Testis (tissue), 3 donors: Measurements from ENCODE around the gene CPXM1. TPM values are rescaled to one million over a fixed set of nuclear protein-coding genes. Genes with fewer than 3 reads are reported as not detected.

ENCODE experiments used
- DNase-seq: peaks from one replicate; pipeline ENCODE4 v3.0.0-alpha.2; 2019
- H3K27ac ChIP-seq, 2 donors: fragments of 200-600 bp; sonication (generic); one replicate each; pipeline ENCODE4 v1.5.1; 2019
- H3K27me3 ChIP-seq: fragments of 200-600 bp; sonication (generic); one replicate; pipeline ENCODE4 v1.5.1; 2019
- H3K36me3 ChIP-seq: fragments of 200-600 bp; sonication (generic); one replicate; pipeline ENCODE4 v1.5.1; 2017; ENCODE audit warnings: low read depth; ENCODE audit errors: missing control alignments
- H3K4me1 ChIP-seq: fragments of 200-600 bp; sonication (generic); one replicate; pipeline ENCODE4 v1.5.1; 2019
- H3K4me3 ChIP-seq, 2 donors: fragments of 200-600 bp; sonication (generic); one replicate each; pipeline ENCODE4 v1.5.1; 2017 to 2019
- H3K9me3 ChIP-seq: fragments of 200-600 bp; sonication (generic); one replicate; pipeline ENCODE4 v1.5.1; 2017
- POLR2A ChIP-seq: fragments of 450-650 bp; IDR thresholded peaks from one replicate; pipeline ENCODE4 v1.6.1; 2017; ENCODE audit warnings: antibody characterized with exemption, mild to moderate bottlenecking, moderate library complexity
- WGBS, 2 donors: methylation state at CpG; one replicate each; pipeline ENCODE4 v1.1.5; 2018; 5-methylcytosine and 5-hydroxymethylcytosine counted together
- intact Hi-C: fragments of 100-400 bp; cut with DNase I; formaldehyde crosslinking; loops from one replicate; pipeline ENCODE4 v1.15.1; 2023; ENCODE audit warnings: low total_unique reads
- polyA plus RNA-seq: library from polyadenylated mRNA; stranded (reverse); fragments of 350-450 nt; fragmentation: Illumina TruSeq; extraction: RNeasy Lipid Tissue Mini Kit (QIAGEN cat#74804); gene quantifications from one replicate; pipeline ENCODE4 v1.2.3, GENCODE V29; 2014; ENCODE audit warnings: low read depth, low replicate concordance; ENCODE audit not compliant: insufficient read depth
- total RNA-seq, 2 donors: library from RNA; depleted of rRNA; stranded (reverse); fragments of >200 nt; gene quantifications; one replicate each; pipeline ENCODE4 v1.2.3, GENCODE V29; 2016
- TF ChIP-seq, protein P1 (sequence below), 3 experiments: fragments of 450-650 bp in 2 of 3; fragments of 200-600 bp in 1 of 3; sonication (generic) in 1 of 3; IDR thresholded peaks; one replicate each; pipeline ENCODE4 v1.5.1; 2016 to 2019; ENCODE audit warnings: antibody characterized with exemption in 3 of 3, mild to moderate bottlenecking in 2 of 3, moderate library complexity in 1 of 3

CPXM1 gene
- total and polyA plus RNA-seq, 3 donors from 2014 or later = 3.5 to 25.2 (median 8.6) TPM

GRCh38 chr20:2757969-2758368, 42.5 kb downstream of the CPXM1 start:
- Histone ChIP-seq H3K4me3 (no peak overlapping the region), H3K36me3 (no peaks in the 10 kb centered on the region), H3K27me3 (no peaks in the 10 kb centered on the region), H3K9me3 (no peaks in the 10 kb centered on the region), H3K4me1 (peaks cover under 1% of the 10 kb centered on the region), H3K27ac (no peak overlapping the region)
- intact Hi-C loops = no loop called here
- TF ChIP-seq POLR2A = no peak
- TF ChIP-seq, protein P1, sequence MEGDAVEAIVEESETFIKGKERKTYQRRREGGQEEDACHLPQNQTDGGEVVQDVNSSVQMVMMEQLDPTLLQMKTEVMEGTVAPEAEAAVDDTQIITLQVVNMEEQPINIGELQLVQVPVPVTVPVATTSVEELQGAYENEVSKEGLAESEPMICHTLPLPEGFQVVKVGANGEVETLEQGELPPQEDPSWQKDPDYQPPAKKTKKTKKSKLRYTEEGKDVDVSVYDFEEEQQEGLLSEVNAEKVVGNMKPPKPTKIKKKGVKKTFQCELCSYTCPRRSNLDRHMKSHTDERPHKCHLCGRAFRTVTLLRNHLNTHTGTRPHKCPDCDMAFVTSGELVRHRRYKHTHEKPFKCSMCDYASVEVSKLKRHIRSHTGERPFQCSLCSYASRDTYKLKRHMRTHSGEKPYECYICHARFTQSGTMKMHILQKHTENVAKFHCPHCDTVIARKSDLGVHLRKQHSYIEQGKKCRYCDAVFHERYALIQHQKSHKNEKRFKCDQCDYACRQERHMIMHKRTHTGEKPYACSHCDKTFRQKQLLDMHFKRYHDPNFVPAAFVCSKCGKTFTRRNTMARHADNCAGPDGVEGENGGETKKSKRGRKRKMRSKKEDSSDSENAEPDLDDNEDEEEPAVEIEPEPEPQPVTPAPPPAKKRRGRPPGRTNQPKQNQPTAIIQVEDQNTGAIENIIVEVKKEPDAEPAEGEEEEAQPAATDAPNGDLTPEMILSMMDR (IDR thresholded peaks at IDR 0.05) = no peak
- DNase-seq = no peak
- WGBS, 2 donors = 87 to 96% methylated on average over 5 of the region's 5 CpGs

DNA sequence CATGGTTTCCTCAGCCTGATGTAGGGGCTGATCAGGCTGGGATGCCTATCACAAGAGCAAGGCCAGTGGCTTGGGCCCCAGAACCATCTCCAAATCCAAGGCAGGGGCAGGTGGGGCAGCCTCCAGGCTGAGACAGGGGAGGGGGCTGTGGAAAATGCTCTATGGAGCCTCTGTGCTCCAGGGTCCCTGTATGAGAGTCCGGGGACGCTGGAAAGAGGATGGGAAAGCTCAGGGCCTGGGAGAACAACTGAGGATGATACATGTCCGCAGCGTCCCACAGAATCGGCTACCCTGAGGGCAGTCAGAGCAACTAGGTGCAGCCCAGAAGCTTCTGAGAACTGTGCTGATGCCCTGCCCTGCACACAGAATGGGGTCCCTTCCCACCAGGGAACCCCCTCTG, 43.4 kb downstream of the CPXM1 start:
- H3K27ac ChIP-seq = no peak overlapping the region
- WGBS, 2 donors = 90 to 98% methylated on average over 5 of the region's 5 CpGs
- H3K9me3 ChIP-seq = no peaks in the 10 kb centered on the region
- H3K4me1 ChIP-seq = peaks cover 7% of the 10 kb centered on the region
- no peaks in the 10 kb centered on the region for H3K36me3 ChIP-seq
- intact Hi-C loops = no loop called here
- no peak for DNase-seq
- no peaks in the 10 kb centered on the region for H3K27me3 ChIP-seq
- TF ChIP-seq, protein P1 (IDR thresholded peaks at IDR 0.05) = no peak
- no peak for TF ChIP-seq POLR2A
- H3K4me3 ChIP-seq = no peak overlapping the region

DNA sequence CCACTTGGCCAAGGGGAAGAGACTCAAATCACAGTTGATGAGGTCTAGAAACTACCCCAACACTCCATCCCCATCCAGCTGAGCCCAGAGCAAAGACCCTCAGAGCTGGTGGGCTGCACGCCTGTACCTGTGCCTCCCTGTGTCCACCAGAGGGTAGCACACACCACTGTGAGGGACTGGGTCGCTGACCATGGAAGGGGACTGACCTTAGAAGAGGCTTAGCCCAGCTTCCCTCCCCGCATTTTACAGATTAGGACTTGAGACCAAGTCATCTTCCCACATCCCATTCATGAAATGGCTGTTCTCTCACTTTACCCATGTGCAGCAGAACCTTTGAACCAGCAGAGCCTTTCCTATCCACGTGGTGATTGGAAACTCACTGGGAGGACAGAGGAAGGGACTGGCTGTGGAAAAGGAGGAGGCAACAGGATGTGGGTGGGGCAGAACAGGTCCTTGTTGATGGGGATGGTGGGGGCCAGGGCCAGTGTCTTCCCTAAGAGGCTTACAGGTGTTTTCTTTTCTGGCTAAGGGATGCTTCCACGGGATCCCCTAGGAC, 44.3 kb downstream of the CPXM1 start:
- peak; percentile 41 for DNase-seq
- Histone ChIP-seq H3K4me3 (no peak overlapping the region), H3K4me1 (peaks cover 7% of the 10 kb centered on the region), H3K9me3 (no peaks in the 10 kb centered on the region), H3K27me3 (no peaks in the 10 kb centered on the region), H3K27ac (no peak overlapping the region), H3K36me3 (no peaks in the 10 kb centered on the region)
- WGBS, 2 donors = 61 to 71% methylated on average over 4 to 5 of the region's 5 CpGs
- intact Hi-C loops = no loop called here
- no peak for TF ChIP-seq POLR2A
- TF ChIP-seq, protein P1 (IDR thresholded peaks at IDR 0.05) = peak; percentile 11 to 40 (median 31)

- Histone ChIP-seq H3K27ac (no peak overlapping the region), H3K4me3 (no peak overlapping the region), H3K27me3 (no peaks in the 10 kb centered on the region), H3K9me3 (no peaks in the 10 kb centered on the region), H3K36me3 (no peaks in the 10 kb centered on the region), H3K4me1 (peaks cover 7% of the 10 kb centered on the region)
- intact Hi-C loops = no loop called here
- no peak for DNase-seq
- WGBS, 2 donors = 87 to 93% methylated on average over 3 to 15 of the region's 18 CpGs
- TF ChIP-seq POLR2A = no peak
- TF ChIP-seq, protein P1 (IDR thresholded peaks at IDR 0.05) = no peak
These were observed 44.9 kb downstream of the CPXM1 start for GRCh38 chr20:2755451-2756055.

GRCh38 chr20:2754424-2754823, 46.0 kb downstream of the CPXM1 start:
- no peak overlapping the region for H3K27ac ChIP-seq
- H3K27me3 ChIP-seq = no peaks in the 10 kb centered on the region
- peaks cover 7% of the 10 kb centered on the region for H3K4me1 ChIP-seq
- no peak for TF ChIP-seq POLR2A
- TF ChIP-seq, protein P1 (IDR thresholded peaks at IDR 0.05) = no peak
- no peak overlapping the region for H3K4me3 ChIP-seq
- H3K36me3 ChIP-seq = no peaks in the 10 kb centered on the region
- H3K9me3 ChIP-seq = no peaks in the 10 kb centered on the region
- 83 to 100% methylated on average over 1 to 2 of the region's 2 CpGs for WGBS, 2 donors
- DNase-seq = no peak
- intact Hi-C loops = no loop called here
